ENCODE data around the gene MCC. TPM values are rescaled to one million over a fixed set of nuclear protein-coding genes. Genes with fewer than 3 reads are reported as not detected.
A peak's percentile ranks its signal among the peaks of the same experiment; 100 is the strongest.

MCC gene
- polyA plus RNA-seq, 1 donor (not counting 4 experiments of a cell fraction or from before 2014, with no cell fraction given) = 24.6 TPM

- FAIRE-seq (no peak), DNase-seq (ENCODE audit: low read depth, low spot score) (no peak)
- TF ChIP-seq CTCF (optimal IDR thresholded peaks at IDR 0.05 in 1 of 3, IDR thresholded peaks at IDR 0.05 in 1 of 3, conservative IDR thresholded peaks at IDR 0.05 in 1 of 3; ENCODE audit: extremely low read depth in 1 of 3, insufficient read depth in 2 of 3, low read length in 3 of 3) = no peak
- TF ChIP-seq EZH2 (IDR thresholded peaks at IDR 0.05; ENCODE audit: low read length) = no peak
These were observed 19.3 kb upstream of the MCC start for GRCh38 chr5:113507601-113508000.

GRCh38 chr5:113505181-113505580 lies 16.9 kb upstream of the MCC start:
- Histone ChIP-seq H4K20me1 (ENCODE audit: control insufficient read depth, extremely low read depth, insufficient read depth, low read length) (no peaks in the 10 kb centered on the region), H3K79me2 (ENCODE audit: control insufficient read depth, insufficient read depth, low read length) (no peaks in the 10 kb centered on the region), H3K36me3 (ENCODE audit: control insufficient read depth in 2 of 2, extremely low read depth in 1 of 2, insufficient read depth in 2 of 2, low read length in 2 of 2) (no peaks in the 10 kb centered on the region), H3K4me2 (ENCODE audit: control insufficient read depth, extremely low read depth, insufficient read depth, low read depth, low read length) (no peak overlapping the region), H3K9ac (ENCODE audit: control insufficient read depth, extremely low read depth, insufficient read depth, low read length) (no peak overlapping the region), H3K9me3 (ENCODE audit: control insufficient read depth, low read depth, low read length) (no peaks in the 10 kb centered on the region), H3K4me3 (ENCODE audit: control insufficient read depth in 2 of 3, extremely low read depth in 1 of 3, insufficient read depth in 2 of 3, low read depth in 1 of 3, low read length in 3 of 3) (no peak overlapping the region), H3K27me3 (ENCODE audit: control insufficient read depth, extremely low read depth, insufficient read depth, low read length) (no peaks in the 10 kb centered on the region), H3K27ac (ENCODE audit: control insufficient read depth, insufficient read depth, low read length) (no peak overlapping the region), H2AFZ (ENCODE audit: control insufficient read depth, low read length) (no peak overlapping the region), H3K9me1 (ENCODE audit: control insufficient read depth, extremely low read depth, insufficient read depth, low read length) (no peaks in the 10 kb centered on the region), H3K4me1 (ENCODE audit: control insufficient read depth, extremely low read depth, insufficient read depth, low read length) (peaks cover 13% of the 10 kb centered on the region)
- dilution Hi-C loops (cut with MboI; ENCODE audit: extremely low pct_ligation_motif_present, low sequenced_read_pairs) = no loop called here
- FAIRE-seq = peak; percentile 90
- TF ChIP-seq CTCF (optimal IDR thresholded peaks at IDR 0.05 in 1 of 3, IDR thresholded peaks at IDR 0.05 in 1 of 3, conservative IDR thresholded peaks at IDR 0.05 in 1 of 3; ENCODE audit: extremely low read depth in 1 of 3, insufficient read depth in 2 of 3, low read length in 3 of 3) (peak in 1 of 3 experiments; percentile 15), EZH2 (IDR thresholded peaks at IDR 0.05; ENCODE audit: low read length) (no peak)
- DNase-seq (ENCODE audit: low read depth, low spot score) = no peak

More at GRCh38 chr5:113507601-113508000, 19.3 kb upstream of the MCC start:
- no peaks in the 10 kb centered on the region for H3K36me3 ChIP-seq (ENCODE audit: control insufficient read depth in 2 of 2, extremely low read depth in 1 of 2, insufficient read depth in 2 of 2, low read length in 2 of 2)
- H3K27ac ChIP-seq (ENCODE audit: control insufficient read depth, insufficient read depth, low read length) = no peak overlapping the region
- H4K20me1 ChIP-seq (ENCODE audit: control insufficient read depth, extremely low read depth, insufficient read depth, low read length) = no peaks in the 10 kb centered on the region
- no peak overlapping the region for H3K4me3 ChIP-seq (ENCODE audit: control insufficient read depth in 2 of 3, extremely low read depth in 1 of 3, insufficient read depth in 2 of 3, low read depth in 1 of 3, low read length in 3 of 3)
- no peaks in the 10 kb centered on the region for H3K9me3 ChIP-seq (ENCODE audit: control insufficient read depth, low read depth, low read length)
- dilution Hi-C loops (cut with MboI; ENCODE audit: extremely low pct_ligation_motif_present, low sequenced_read_pairs) = no loop called here
- no peaks in the 10 kb centered on the region for H3K9me1 ChIP-seq (ENCODE audit: control insufficient read depth, extremely low read depth, insufficient read depth, low read length)
- H3K27me3 ChIP-seq (ENCODE audit: control insufficient read depth, extremely low read depth, insufficient read depth, low read length) = no peaks in the 10 kb centered on the region
- no peaks in the 10 kb centered on the region for H3K79me2 ChIP-seq (ENCODE audit: control insufficient read depth, insufficient read depth, low read length)
- H3K9ac ChIP-seq (ENCODE audit: control insufficient read depth, extremely low read depth, insufficient read depth, low read length) = no peak overlapping the region
- no peak overlapping the region for H3K4me2 ChIP-seq (ENCODE audit: control insufficient read depth, extremely low read depth, insufficient read depth, low read depth, low read length)
- no peak overlapping the region for H2AFZ ChIP-seq (ENCODE audit: control insufficient read depth, low read length)
- peaks cover 19% of the 10 kb centered on the region for H3K4me1 ChIP-seq (ENCODE audit: control insufficient read depth, extremely low read depth, insufficient read depth, low read length)
